OCI-LY7 (cell line): ENCODE results near the gene PI4K2B. TPM values are rescaled to one million over a fixed set of nuclear protein-coding genes. Genes with fewer than 3 reads are reported as not detected.
"Not testable (repeated sequence)": the region's sequence is repeated elsewhere in the genome, so short reads cannot be mapped to it uniquely, and the experiment has no call there.

Experiments used
- BruUV-seq: library from RNA; stranded (reverse); fragments of 400-500 nt; replicated peaks from 2 replicates; lab custom pipeline; 2021; lab: Mats Ljungman, UMichigan
- CTCF ChIA-PET: fragments of 300-600 bp; sonication (Branson Sonifier 250); formaldehyde crosslinking; loops from one replicate; lab custom pipeline; 2022; ENCODE audit warnings: antibody characterized with exemption; ENCODE audit not compliant: unreplicated experiment; lab: Charles Lee
- POLR2A ChIA-PET: fragments of 300-600 bp; sonication (Branson Sonifier 250); formaldehyde crosslinking; loops from one replicate; lab custom pipeline; 2022; ENCODE audit warnings: antibody characterized with exemption; lab: Charles Lee
- DNase-seq: peaks from one replicate; pipeline ENCODE4 v3.0.0-alpha.2; 2015; ENCODE audit warnings: low spot score
- H2AFZ ChIP-seq: fragments of 200-600 bp; sonication (generic), shearing (Covaris generic); 2 replicates; pipeline ENCODE4 v1.6.1; 2014; ENCODE audit warnings: mild to moderate bottlenecking, antibody characterized with exemption, low read length, moderate library complexity
- H3K27ac ChIP-seq: fragments of 200-600 bp; sonication (generic); 2 replicates; pipeline ENCODE4 v1.5.1; 2014; ENCODE audit warnings: mixed run types, low read depth, mild to moderate bottlenecking, moderate library complexity, low read length, inconsistent platforms; ENCODE audit not compliant: poor library complexity, severe bottlenecking
- H3K36me3 ChIP-seq: fragments of 200-600 bp; sonication (generic); 2 replicates; pipeline ENCODE4 v1.6.1; 2014; ENCODE audit warnings: mild to moderate bottlenecking, antibody characterized with exemption, low read length, moderate library complexity, mixed read lengths; ENCODE audit not compliant: insufficient read depth
- H3K4me1 ChIP-seq: fragments of 200-600 bp; sonication (generic); 2 replicates; pipeline ENCODE4 v1.5.1; 2014; ENCODE audit warnings: mild to moderate bottlenecking, low read length; ENCODE audit not compliant: insufficient read depth, poor library complexity, severe bottlenecking
- H3K4me2 ChIP-seq: fragments of 200-600 bp; sonication (generic); 2 replicates; pipeline ENCODE4 v1.6.1; 2014; ENCODE audit warnings: mild to moderate bottlenecking, low read length
- H3K4me3 ChIP-seq: fragments of 200-600 bp; sonication (generic); 2 replicates; pipeline ENCODE4 v1.5.1; 2014; ENCODE audit warnings: mild to moderate bottlenecking, low read depth, low read length; ENCODE audit not compliant: poor library complexity, severe bottlenecking
- H3K79me2 ChIP-seq: fragments of 200-600 bp; sonication (generic); 2 replicates; pipeline ENCODE4 v1.6.1; 2016; ENCODE audit warnings: low read depth, mild to moderate bottlenecking, low read length, moderate library complexity, mixed read lengths; ENCODE audit not compliant: insufficient read depth
- H3K9me2 ChIP-seq: fragments of 200-600 bp; sonication (generic); 2 replicates; pipeline ENCODE4 v1.6.1; 2016; ENCODE audit warnings: mild to moderate bottlenecking, low read length, mixed read lengths; ENCODE audit not compliant: insufficient read depth
- H3K9me3 ChIP-seq: fragments of 200-600 bp; sonication (generic); 2 replicates; pipeline ENCODE4 v1.6.1; 2014; ENCODE audit warnings: mild to moderate bottlenecking, mixed run types, low read length, mixed read lengths
- H4K20me1 ChIP-seq: fragments of 200-600 bp; sonication (generic); 2 replicates; pipeline ENCODE4 v1.6.1; 2014; ENCODE audit warnings: mild to moderate bottlenecking, antibody characterized with exemption, low read length, moderate library complexity, mixed read lengths; ENCODE audit not compliant: insufficient read depth
- CTCF ChIP-seq: fragments of 200-600 bp; sonication (generic); conservative IDR thresholded peaks from 2 replicates; pipeline ENCODE4 v1.5.1; 2014; ENCODE audit warnings: mild to moderate bottlenecking, antibody characterized with exemption, low read length, moderate library complexity, mixed read lengths
- EZH2phosphoT487 ChIP-seq: fragments of 200-600 bp; sonication (generic); IDR thresholded peaks from 2 replicates; pipeline ENCODE4 v1.6.1; 2018; ENCODE audit warnings: low read depth, borderline replicate concordance, mild to moderate bottlenecking, mixed run types, antibody characterized with exemption, low read length, moderate library complexity, mixed read lengths
- intact Hi-C: fragments of 100-400 bp; cut with micrococcal nuclease; formaldehyde crosslinking; loops from one replicate; pipeline ENCODE4 v1.10.0; 2022; ENCODE audit not compliant: unreplicated experiment
- total RNA-seq, 2 experiments: library from RNA; depleted of rRNA in 1 of 2; stranded (reverse); fragments of >200 nt in 1 of 2; shearing (Covaris generic) in 1 of 2; gene quantifications; 2 replicates each; pipeline ENCODE4 v1.2.3, GENCODE V29; 2014 to 2022

PI4K2B gene
- total RNA-seq, 2 experiments from 2014 or later, result 40.4 to 41.6 TPM

GRCh38 chr4:25238052-25238451 is 4.2 kb downstream of the PI4K2B start:
- Histone ChIP-seq H3K4me2 (no peak overlapping the region), H3K9me3 (peaks cover 7% of the 10 kb centered on the region; the same call in 1 of the 2 replicates), H4K20me1 (no peaks in the 10 kb centered on the region), H3K36me3 (peaks cover 25% of the 10 kb centered on the region), H3K79me2 (peaks cover 48% of the 10 kb centered on the region), H3K9me2 (no peaks in the 10 kb centered on the region), H3K27ac (no peak overlapping the region), H2AFZ (no peak overlapping the region), H3K4me3 (no peak overlapping the region), H3K4me1 (peaks cover 42% of the 10 kb centered on the region)
- no TSS peak for BruUV-seq
- no peak for DNase-seq
- ChIA-PET CTCF (no interaction called here), POLR2A (interaction anchor here (1.1 kb wide), 1 partner anchor 10 kb away, joined by 3 read pairs; no protein-coding TSS in a partner anchor)
- intact Hi-C loops, result loop anchor here (10.0 kb wide), 1 partner anchor 1077 kb away; no protein-coding TSS in a partner anchor
- TF ChIP-seq CTCF (no peak), EZH2phosphoT487 (no peak)

GRCh38 chr4:25239528-25239927 is 5.7 kb downstream of the PI4K2B start:
- H3K36me3 ChIP-seq, result peaks cover 25% of the 10 kb centered on the region
- H2AFZ ChIP-seq, BruUV-seq, H3K9me2 ChIP-seq, H4K20me1 ChIP-seq, POLR2A ChIA-PET, DNase-seq, H3K4me3 ChIP-seq, CTCF ChIA-PET, H3K9me3 ChIP-seq: not testable (repeated sequence)
- intact Hi-C loops, result loop anchor here (10.0 kb wide), 1 partner anchor 1075 kb away; no protein-coding TSS in a partner anchor
- peaks cover 37% of the 10 kb centered on the region for H3K4me1 ChIP-seq
- H3K4me2 ChIP-seq, result peak overlapping the region; percentile 33
- peak overlapping the region; percentile 60 for H3K27ac ChIP-seq
- peaks cover 46% of the 10 kb centered on the region for H3K79me2 ChIP-seq

DNA sequence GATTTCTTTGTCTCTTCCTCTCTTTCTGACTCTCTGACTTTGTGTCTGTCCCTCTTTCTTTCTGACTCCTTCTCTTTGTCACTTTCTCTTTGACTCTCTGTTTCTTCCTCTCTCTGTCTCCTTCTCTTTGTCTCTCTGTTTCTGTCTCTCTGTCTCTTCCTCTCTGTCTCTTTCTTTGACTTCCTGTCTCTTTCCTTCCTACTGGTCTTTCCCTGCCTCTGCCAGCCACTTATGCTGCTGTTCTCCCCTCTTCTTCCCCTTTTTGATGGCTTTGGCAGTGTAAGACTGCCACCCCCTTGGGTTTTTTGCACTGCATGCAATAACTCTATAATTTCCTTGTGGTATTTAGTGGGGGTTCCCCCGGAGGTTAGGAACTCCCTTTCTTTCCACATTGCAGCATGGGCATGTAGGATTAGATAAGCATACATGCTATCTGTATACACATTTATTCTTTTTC is 6.9 kb downstream of the PI4K2B start:
- H4K20me1 ChIP-seq, BruUV-seq, intact Hi-C loops, H2AFZ ChIP-seq, H3K9me3 ChIP-seq, CTCF ChIA-PET, POLR2A ChIA-PET, H3K9me2 ChIP-seq, H3K4me3 ChIP-seq: not testable (repeated sequence)
- peaks cover 34% of the 10 kb centered on the region for H3K79me2 ChIP-seq
- H3K36me3 ChIP-seq, result peaks cover 30% of the 10 kb centered on the region
- H3K4me1 ChIP-seq, result peaks cover 34% of the 10 kb centered on the region
- H3K27ac ChIP-seq, result peak overlapping the region; percentile 60
- peak overlapping the region; percentile 33 for H3K4me2 ChIP-seq
- peak; percentile 19 for DNase-seq

DNA sequence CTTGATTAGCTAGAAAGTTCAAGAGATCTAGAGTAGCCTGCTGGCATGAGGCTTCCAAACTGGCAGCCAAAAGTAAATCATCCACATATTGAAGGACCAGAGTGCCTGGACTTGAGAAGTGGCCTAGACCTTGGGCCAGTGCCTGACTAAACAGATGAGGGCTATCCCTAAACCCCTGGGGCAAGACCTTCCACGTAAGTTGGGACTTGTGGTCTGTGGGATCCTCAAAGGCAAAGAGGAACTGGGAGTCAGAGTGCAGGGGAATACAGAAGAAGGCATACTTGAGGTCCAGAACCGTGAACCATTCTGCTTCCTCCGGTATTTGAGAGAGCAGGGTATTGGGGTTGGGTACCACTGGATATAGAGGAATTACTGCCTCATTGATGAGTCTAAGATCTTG is 8.4 kb downstream of the PI4K2B start:
- H3K9me3 ChIP-seq, H3K27ac ChIP-seq, CTCF ChIA-PET, BruUV-seq, H2AFZ ChIP-seq, DNase-seq, intact Hi-C loops, H3K4me2 ChIP-seq, H3K4me3 ChIP-seq, H4K20me1 ChIP-seq, H3K9me2 ChIP-seq: not testable (repeated sequence)
- POLR2A ChIA-PET, result interaction anchor here (1.5 kb wide), 1 partner anchor 11 kb away, joined by 3 read pairs; no protein-coding TSS in a partner anchor
- H3K4me1 ChIP-seq, result peaks cover 20% of the 10 kb centered on the region
- peaks cover 28% of the 10 kb centered on the region for H3K36me3 ChIP-seq
- peaks cover 23% of the 10 kb centered on the region for H3K79me2 ChIP-seq
